Keratinocyte (primary cell): ENCODE results near the gene MDM2. TPM values are rescaled to one million over a fixed set of nuclear protein-coding genes. Genes with fewer than 3 reads are reported as not detected.

Experiments used
- DNase-seq: peaks from one replicate; pipeline ENCODE4 v3.0.0-alpha.2; 2011; ENCODE audit warnings: low read depth, missing footprints, low spot score
- FAIRE-seq: peaks from 2 replicates; lab custom pipeline; 2011; peaks lifted over from hg19 to GRCh38; lab: Jason Lieb, UNC
- H2AFZ ChIP-seq: 2 replicates; pipeline ENCODE4 v1.6.0; 2012; ENCODE audit warnings: low read length, control low read depth, inconsistent platforms; ENCODE audit not compliant: control insufficient read depth
- H3K27ac ChIP-seq: 2 replicates; pipeline ENCODE4 v1.5.1; 2011; ENCODE audit warnings: low read length; ENCODE audit not compliant: control insufficient read depth, insufficient read depth
- H3K27me3 ChIP-seq: 3 replicates; pipeline ENCODE4 v1.6.0; 2011; ENCODE audit warnings: low read length; ENCODE audit not compliant: control insufficient read depth, insufficient read depth; ENCODE audit errors: extremely low read depth
- H3K36me3 ChIP-seq, 2 experiments: 2 replicates in 1 of 2; 3 replicates in 1 of 2; pipeline ENCODE4 v1.5.1; 2011; ENCODE audit warnings: low read length in 2 of 2, mild to moderate bottlenecking in 1 of 2; ENCODE audit not compliant: control insufficient read depth in 2 of 2, insufficient read depth in 2 of 2; ENCODE audit errors: extremely low read depth in 1 of 2
- H3K4me1 ChIP-seq: 3 replicates; pipeline ENCODE4 v1.5.1; 2011; ENCODE audit warnings: low read length; ENCODE audit not compliant: control insufficient read depth, insufficient read depth; ENCODE audit errors: extremely low read depth
- H3K4me2 ChIP-seq: 3 replicates; pipeline ENCODE4 v1.6.0; 2011; ENCODE audit warnings: low read depth, low read length; ENCODE audit not compliant: control insufficient read depth, insufficient read depth; ENCODE audit errors: extremely low read depth
- H3K4me3 ChIP-seq, 3 experiments: fragments of 200-600 bp in 1 of 3; sonication (generic) in 1 of 3; 2 replicates in 2 of 3; 3 replicates in 1 of 3; pipeline ENCODE4 v1.5.1; 2011 to 2016; ENCODE audit warnings: low read length in 3 of 3, mild to moderate bottlenecking in 3 of 3, control low read depth in 2 of 3, inconsistent platforms in 1 of 3, low read depth in 1 of 3, mixed read lengths in 1 of 3, mixed run types in 1 of 3, moderate library complexity in 1 of 3; ENCODE audit not compliant: control insufficient read depth in 2 of 3, insufficient read depth in 2 of 3; ENCODE audit errors: extremely low read depth in 1 of 3
- H3K79me2 ChIP-seq: 2 replicates; pipeline ENCODE4 v1.6.0; 2012; ENCODE audit warnings: low read length; ENCODE audit not compliant: control insufficient read depth, insufficient read depth
- H3K9ac ChIP-seq: 3 replicates; pipeline ENCODE4 v1.6.0; 2011; ENCODE audit warnings: low read length; ENCODE audit not compliant: control insufficient read depth, insufficient read depth; ENCODE audit errors: extremely low read depth
- H3K9me1 ChIP-seq: 3 replicates; pipeline ENCODE4 v1.6.0; 2011; ENCODE audit warnings: low read length; ENCODE audit not compliant: control insufficient read depth, insufficient read depth; ENCODE audit errors: extremely low read depth
- H3K9me3 ChIP-seq: 2 replicates; pipeline ENCODE4 v1.5.1; 2012; ENCODE audit warnings: low read depth, low read length; ENCODE audit not compliant: control insufficient read depth
- H4K20me1 ChIP-seq: 3 replicates; pipeline ENCODE4 v1.6.0; 2011; ENCODE audit warnings: low read length; ENCODE audit not compliant: control insufficient read depth, insufficient read depth; ENCODE audit errors: extremely low read depth
- CTCF ChIP-seq, 3 experiments: IDR thresholded peaks in 1 of 3; conservative IDR thresholded peaks in 1 of 3; optimal IDR thresholded peaks in 1 of 3; 2 replicates in 2 of 3; 3 replicates in 1 of 3; pipeline versions ENCODE3 to v1.5.1; 2011; ENCODE audit warnings: low read length in 3 of 3, mild to moderate bottlenecking in 3 of 3, moderate library complexity in 2 of 3, control low read depth in 1 of 3, inconsistent platforms in 1 of 3; ENCODE audit not compliant: insufficient read depth in 2 of 3; ENCODE audit errors: extremely low read depth in 1 of 3
- EZH2 ChIP-seq: IDR thresholded peaks from one replicate; pipeline ENCODE4 v1.6.1; 2012; ENCODE audit warnings: inconsistent platforms, mild to moderate bottlenecking, low read length, moderate library complexity
- dilution Hi-C: fragments of 300-500 bp; cut with MboI; formaldehyde crosslinking; loops from one replicate; pipeline ENCODE4 v1.7.0; 2020; ENCODE audit warnings: low sequenced_read_pairs; ENCODE audit not compliant: extremely low pct_ligation_motif_present
- polyA plus RNA-seq, 5 experiments: library from polyadenylated mRNA; depleted of rRNA in 3 of 5; stranded (reverse) in 3 of 5; stranded (forward) in 1 of 5; unstranded in 1 of 5; fragments of >200 nt; gene quantifications; 1 replicate in 1 of 5; 2 replicates in 3 of 5; 3 replicates in 1 of 5; pipeline versions ENCODE4 v1.2.1 to v1.2.3, GENCODE V29; 2011 to 2012; ENCODE audit warnings: missing spikeins in 2 of 5, low read depth in 1 of 5, low replicate concordance in 1 of 5

MDM2 gene
- polyA plus RNA-seq, 1 donor (not counting 4 experiments of a cell fraction or from before 2014, with no cell fraction given): 55.0 TPM

- no peaks in the 10 kb centered on the region for H3K36me3 ChIP-seq
- no peaks in the 10 kb centered on the region for H4K20me1 ChIP-seq
- H3K4me3 ChIP-seq: no peak overlapping the region
- no peak for FAIRE-seq
- DNase-seq: no peak
- no peak overlapping the region for H2AFZ ChIP-seq
- no peak overlapping the region for H3K4me2 ChIP-seq
- no peaks in the 10 kb centered on the region for H3K9me3 ChIP-seq
- H3K4me1 ChIP-seq: peaks cover 13% of the 10 kb centered on the region
- H3K9ac ChIP-seq: no peak overlapping the region
- H3K27ac ChIP-seq: no peak overlapping the region
- H3K79me2 ChIP-seq: peaks cover 3% of the 10 kb centered on the region
- no peaks in the 10 kb centered on the region for H3K9me1 ChIP-seq
- dilution Hi-C loops: no loop called here
- H3K27me3 ChIP-seq: no peaks in the 10 kb centered on the region
- TF ChIP-seq CTCF (optimal IDR thresholded peaks at IDR 0.05 in 1 of 3, IDR thresholded peaks at IDR 0.05 in 1 of 3, conservative IDR thresholded peaks at IDR 0.05 in 1 of 3; ENCODE audit: extremely low read depth in 1 of 3, insufficient read depth in 2 of 3, low read length in 3 of 3) (no peak), EZH2 (no peak)
Observed at GRCh38 chr12:68803948-68804656, 3.9 kb upstream of the MDM2 start.

GRCh38 chr12:68804657-68805591 is 3.1 kb upstream of the MDM2 start:
- FAIRE-seq: no peak
- Histone ChIP-seq H3K4me2 (no peak overlapping the region), H3K79me2 (peaks cover 11% of the 10 kb centered on the region), H3K9me3 (no peaks in the 10 kb centered on the region), H3K36me3 (peaks cover 0 to 3% of the 10 kb centered on the region in 2 experiments), H3K4me3 (no peak overlapping the region), H3K27me3 (no peaks in the 10 kb centered on the region), H3K9me1 (no peaks in the 10 kb centered on the region), H4K20me1 (no peaks in the 10 kb centered on the region), H3K27ac (no peak overlapping the region), H2AFZ (no peak overlapping the region), H3K4me1 (peaks cover 12% of the 10 kb centered on the region), H3K9ac (no peak overlapping the region)
- DNase-seq: no peak
- dilution Hi-C loops: no loop called here
- no peak for TF ChIP-seq EZH2
- TF ChIP-seq CTCF (optimal IDR thresholded peaks at IDR 0.05 in 1 of 3, IDR thresholded peaks at IDR 0.05 in 1 of 3, conservative IDR thresholded peaks at IDR 0.05 in 1 of 3; ENCODE audit: extremely low read depth in 1 of 3, insufficient read depth in 2 of 3, low read length in 3 of 3): no peak
